Uterus (tissue), 2 donors: ENCODE data around the gene PRKAR2A.

Experiments
- POLR2A ChIP-seq, 2 donors: fragments of 450-650 bp; IDR thresholded peaks; one replicate each; pipeline ENCODE4 v1.6.1; 2016; ENCODE audit warnings: antibody characterized with exemption in 2 of 2, mild to moderate bottlenecking in 1 of 2, moderate library complexity in 1 of 2
- TF ChIP-seq, protein P1 (sequence below), 4 experiments: fragments of 200-600 bp in 2 of 4; fragments of 450-650 bp in 2 of 4; sonication (generic) in 2 of 4; IDR thresholded peaks; one replicate each; pipeline ENCODE4 v1.5.1; 2016 to 2019; ENCODE audit warnings: antibody characterized with exemption in 4 of 4, mild to moderate bottlenecking in 2 of 4, moderate library complexity in 1 of 4

- TF ChIP-seq POLR2A (IDR thresholded peaks at IDR 0.05) = no peak
- TF ChIP-seq, protein P1, sequence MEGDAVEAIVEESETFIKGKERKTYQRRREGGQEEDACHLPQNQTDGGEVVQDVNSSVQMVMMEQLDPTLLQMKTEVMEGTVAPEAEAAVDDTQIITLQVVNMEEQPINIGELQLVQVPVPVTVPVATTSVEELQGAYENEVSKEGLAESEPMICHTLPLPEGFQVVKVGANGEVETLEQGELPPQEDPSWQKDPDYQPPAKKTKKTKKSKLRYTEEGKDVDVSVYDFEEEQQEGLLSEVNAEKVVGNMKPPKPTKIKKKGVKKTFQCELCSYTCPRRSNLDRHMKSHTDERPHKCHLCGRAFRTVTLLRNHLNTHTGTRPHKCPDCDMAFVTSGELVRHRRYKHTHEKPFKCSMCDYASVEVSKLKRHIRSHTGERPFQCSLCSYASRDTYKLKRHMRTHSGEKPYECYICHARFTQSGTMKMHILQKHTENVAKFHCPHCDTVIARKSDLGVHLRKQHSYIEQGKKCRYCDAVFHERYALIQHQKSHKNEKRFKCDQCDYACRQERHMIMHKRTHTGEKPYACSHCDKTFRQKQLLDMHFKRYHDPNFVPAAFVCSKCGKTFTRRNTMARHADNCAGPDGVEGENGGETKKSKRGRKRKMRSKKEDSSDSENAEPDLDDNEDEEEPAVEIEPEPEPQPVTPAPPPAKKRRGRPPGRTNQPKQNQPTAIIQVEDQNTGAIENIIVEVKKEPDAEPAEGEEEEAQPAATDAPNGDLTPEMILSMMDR (IDR thresholded peaks at IDR 0.05) = no peak
Measured at GRCh38 chr3:48762816-48763215, 84.9 kb downstream of the PRKAR2A start.
